Tibial nerve (tissue), 4 donors: Measurements from ENCODE around the gene POLD4.

Experiments
- CTCF ChIP-seq, 5 experiments: fragments of 200-600 bp in 3 of 5; fragments of 450-650 bp in 2 of 5; sonication (generic) in 3 of 5; IDR thresholded peaks; one replicate each; pipeline ENCODE4 v1.5.1; 2016 to 2019; ENCODE audit warnings: antibody characterized with exemption in 5 of 5, mild to moderate bottlenecking in 3 of 5, moderate library complexity in 2 of 5
- EP300 ChIP-seq, 2 donors: sonication (generic); formaldehyde crosslinking; IDR thresholded peaks; one replicate each; pipeline ENCODE4 v1.6.1; 2017; ENCODE audit warnings: antibody characterized with exemption in 2 of 2, mild to moderate bottlenecking in 1 of 2
- POLR2A ChIP-seq, 2 donors: fragments of 450-650 bp; IDR thresholded peaks; one replicate each; pipeline ENCODE4 v1.6.1; 2017; ENCODE audit warnings: antibody characterized with exemption in 2 of 2, mild to moderate bottlenecking in 2 of 2, moderate library complexity in 2 of 2

GRCh38 chr11:67370351-67371076 is 17.2 kb upstream of the POLD4 start:
- TF ChIP-seq CTCF (IDR thresholded peaks at IDR 0.05): no peak
- no peak for TF ChIP-seq EP300 (IDR thresholded peaks at IDR 0.05)
- no peak for TF ChIP-seq POLR2A (IDR thresholded peaks at IDR 0.05)
